ENCODE results near the gene WWC2.

GRCh38 chr4:183263787-183264386 lies 164.8 kb downstream of the WWC2 start:
- TF ChIP-seq CTCF (IDR thresholded peaks at IDR 0.05) (no peak), EP300 (IDR thresholded peaks at IDR 0.05; ENCODE audit: low read depth) (no peak), POLR2AphosphoS5 (IDR thresholded peaks at IDR 0.05) (no peak), POLR2A (IDR thresholded peaks at IDR 0.05) (no peak)
